DMS153 treated with DMSO at 0.1 percent for 48 hours (cell line): ENCODE measurements around the gene LDLRAD4.
A peak's percentile ranks its signal among the peaks of the same experiment; 100 is the strongest.

Source experiments
- DNase-seq: peaks from one replicate; lab custom pipeline; 2025; ENCODE audit not compliant: unreplicated experiment; lab: John Stamatoyannopoulos, UW

The LDLRAD4 gene

GRCh38 chr18:13619505-13620205 lies 401.1 kb downstream of the LDLRAD4 start:
- no peak for DNase-seq

GRCh38 chr18:13620206-13620672 lies 401.7 kb downstream of the LDLRAD4 start:
- DNase-seq, result no peak

- DNase-seq, result no peak
Measured at GRCh38 chr18:13620818-13621445, 402.4 kb downstream of the LDLRAD4 start.

- DNase-seq, result no peak
Measured at GRCh38 chr18:13621446-13621849, 402.9 kb downstream of the LDLRAD4 start.

GRCh38 chr18:13621886-13622619 lies 403.5 kb downstream of the LDLRAD4 start:
- no peak for DNase-seq

- no peak for DNase-seq
Measured at GRCh38 chr18:13622751-13623150, 404.2 kb downstream of the LDLRAD4 start.

GRCh38 chr18:13623348-13623747 lies 404.8 kb downstream of the LDLRAD4 start:
- no peak for DNase-seq

GRCh38 chr18:13623871-13624270 lies 405.3 kb downstream of the LDLRAD4 start:
- no peak for DNase-seq

GRCh38 chr18:13624563-13625237 lies 406.1 kb downstream of the LDLRAD4 start:
- no peak for DNase-seq

GRCh38 chr18:13625355-13625754 lies 406.8 kb downstream of the LDLRAD4 start:
- DNase-seq, result no peak

GRCh38 chr18:13625843-13626543 lies 407.4 kb downstream of the LDLRAD4 start:
- DNase-seq, result no peak

- no peak for DNase-seq
Measured at GRCh38 chr18:13626544-13626908, 408.0 kb downstream of the LDLRAD4 start.

GRCh38 chr18:13627639-13628038 lies 409.1 kb downstream of the LDLRAD4 start:
- DNase-seq, result no peak

- DNase-seq, result no peak
Measured at GRCh38 chr18:13628211-13628610, 409.7 kb downstream of the LDLRAD4 start.

- DNase-seq, result peak; percentile 22
Measured at GRCh38 chr18:13629841-13630715, 411.5 kb downstream of the LDLRAD4 start.

- DNase-seq, result no peak
Measured at GRCh38 chr18:13630716-13631268, 412.2 kb downstream of the LDLRAD4 start.

GRCh38 chr18:13633700-13634099 lies 415.1 kb downstream of the LDLRAD4 start:
- DNase-seq, result no peak

GRCh38 chr18:13635046-13635445 lies 416.5 kb downstream of the LDLRAD4 start:
- DNase-seq, result no peak

GRCh38 chr18:13638719-13639595 lies 420.4 kb downstream of the LDLRAD4 start:
- DNase-seq, result no peak
